Testis (tissue), 2 donors: Measurements from ENCODE around the gene TNNC2.

ENCODE experiments used
- POLR2A ChIP-seq: fragments of 450-650 bp; IDR thresholded peaks from one replicate; pipeline ENCODE4 v1.6.1; 2017; ENCODE audit warnings: antibody characterized with exemption, mild to moderate bottlenecking, moderate library complexity
- TF ChIP-seq, protein P1 (sequence below), 3 experiments: fragments of 450-650 bp in 2 of 3; fragments of 200-600 bp in 1 of 3; sonication (generic) in 1 of 3; IDR thresholded peaks; one replicate each; pipeline ENCODE4 v1.5.1; 2016 to 2019; ENCODE audit warnings: antibody characterized with exemption in 3 of 3, mild to moderate bottlenecking in 2 of 3, moderate library complexity in 1 of 3

DNA sequence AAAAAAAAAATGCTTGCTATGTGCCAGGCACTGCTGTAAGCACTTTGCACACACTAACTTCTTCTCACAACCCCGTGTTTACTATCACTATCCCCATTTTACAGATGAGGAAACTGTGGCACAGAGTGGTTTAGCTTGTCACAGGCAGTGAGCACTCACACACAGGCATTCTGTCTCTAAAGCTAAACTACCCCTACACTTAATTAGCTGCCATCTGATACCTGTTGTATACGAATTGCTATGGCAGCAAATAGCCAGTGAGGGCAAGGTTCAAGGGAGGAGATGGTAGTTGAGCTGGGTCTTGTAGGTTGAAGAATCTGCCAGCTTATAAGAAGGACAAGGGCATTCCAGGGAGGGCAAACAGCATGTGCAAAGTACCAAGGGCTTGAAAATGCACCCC lies 5.2 kb downstream of the TNNC2 start:
- TF ChIP-seq, protein P1, sequence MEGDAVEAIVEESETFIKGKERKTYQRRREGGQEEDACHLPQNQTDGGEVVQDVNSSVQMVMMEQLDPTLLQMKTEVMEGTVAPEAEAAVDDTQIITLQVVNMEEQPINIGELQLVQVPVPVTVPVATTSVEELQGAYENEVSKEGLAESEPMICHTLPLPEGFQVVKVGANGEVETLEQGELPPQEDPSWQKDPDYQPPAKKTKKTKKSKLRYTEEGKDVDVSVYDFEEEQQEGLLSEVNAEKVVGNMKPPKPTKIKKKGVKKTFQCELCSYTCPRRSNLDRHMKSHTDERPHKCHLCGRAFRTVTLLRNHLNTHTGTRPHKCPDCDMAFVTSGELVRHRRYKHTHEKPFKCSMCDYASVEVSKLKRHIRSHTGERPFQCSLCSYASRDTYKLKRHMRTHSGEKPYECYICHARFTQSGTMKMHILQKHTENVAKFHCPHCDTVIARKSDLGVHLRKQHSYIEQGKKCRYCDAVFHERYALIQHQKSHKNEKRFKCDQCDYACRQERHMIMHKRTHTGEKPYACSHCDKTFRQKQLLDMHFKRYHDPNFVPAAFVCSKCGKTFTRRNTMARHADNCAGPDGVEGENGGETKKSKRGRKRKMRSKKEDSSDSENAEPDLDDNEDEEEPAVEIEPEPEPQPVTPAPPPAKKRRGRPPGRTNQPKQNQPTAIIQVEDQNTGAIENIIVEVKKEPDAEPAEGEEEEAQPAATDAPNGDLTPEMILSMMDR (IDR thresholded peaks at IDR 0.05), result no peak
- TF ChIP-seq POLR2A, result no peak
